Keratinocyte (primary cell): ENCODE measurements around the gene TMEM225B. TPM values are rescaled to one million over a fixed set of nuclear protein-coding genes. Genes with fewer than 3 reads are reported as not detected.

Experiments used
- DNase-seq: peaks from one replicate; pipeline ENCODE4 v3.0.0-alpha.2; 2011; ENCODE audit warnings: low read depth, missing footprints, low spot score
- FAIRE-seq: peaks from 2 replicates; lab custom pipeline; 2011; peaks lifted over from hg19 to GRCh38; lab: Jason Lieb, UNC
- H2AFZ ChIP-seq: 2 replicates; pipeline ENCODE4 v1.6.0; 2012; ENCODE audit warnings: low read length, control low read depth, inconsistent platforms; ENCODE audit not compliant: control insufficient read depth
- H3K27ac ChIP-seq: 2 replicates; pipeline ENCODE4 v1.5.1; 2011; ENCODE audit warnings: low read length; ENCODE audit not compliant: control insufficient read depth, insufficient read depth
- H3K27me3 ChIP-seq: 3 replicates; pipeline ENCODE4 v1.6.0; 2011; ENCODE audit warnings: low read length; ENCODE audit not compliant: control insufficient read depth, insufficient read depth; ENCODE audit errors: extremely low read depth
- H3K36me3 ChIP-seq, 2 experiments: 2 replicates in 1 of 2; 3 replicates in 1 of 2; pipeline ENCODE4 v1.5.1; 2011; ENCODE audit warnings: low read length in 2 of 2, mild to moderate bottlenecking in 1 of 2; ENCODE audit not compliant: control insufficient read depth in 2 of 2, insufficient read depth in 2 of 2; ENCODE audit errors: extremely low read depth in 1 of 2
- H3K4me1 ChIP-seq: 3 replicates; pipeline ENCODE4 v1.5.1; 2011; ENCODE audit warnings: low read length; ENCODE audit not compliant: control insufficient read depth, insufficient read depth; ENCODE audit errors: extremely low read depth
- H3K4me2 ChIP-seq: 3 replicates; pipeline ENCODE4 v1.6.0; 2011; ENCODE audit warnings: low read depth, low read length; ENCODE audit not compliant: control insufficient read depth, insufficient read depth; ENCODE audit errors: extremely low read depth
- H3K4me3 ChIP-seq, 3 experiments: fragments of 200-600 bp in 1 of 3; sonication (generic) in 1 of 3; 2 replicates in 2 of 3; 3 replicates in 1 of 3; pipeline ENCODE4 v1.5.1; 2011 to 2016; ENCODE audit warnings: low read length in 3 of 3, mild to moderate bottlenecking in 3 of 3, control low read depth in 2 of 3, inconsistent platforms in 1 of 3, low read depth in 1 of 3, mixed read lengths in 1 of 3, mixed run types in 1 of 3, moderate library complexity in 1 of 3; ENCODE audit not compliant: control insufficient read depth in 2 of 3, insufficient read depth in 2 of 3; ENCODE audit errors: extremely low read depth in 1 of 3
- H3K79me2 ChIP-seq: 2 replicates; pipeline ENCODE4 v1.6.0; 2012; ENCODE audit warnings: low read length; ENCODE audit not compliant: control insufficient read depth, insufficient read depth
- H3K9ac ChIP-seq: 3 replicates; pipeline ENCODE4 v1.6.0; 2011; ENCODE audit warnings: low read length; ENCODE audit not compliant: control insufficient read depth, insufficient read depth; ENCODE audit errors: extremely low read depth
- H3K9me1 ChIP-seq: 3 replicates; pipeline ENCODE4 v1.6.0; 2011; ENCODE audit warnings: low read length; ENCODE audit not compliant: control insufficient read depth, insufficient read depth; ENCODE audit errors: extremely low read depth
- H3K9me3 ChIP-seq: 2 replicates; pipeline ENCODE4 v1.5.1; 2012; ENCODE audit warnings: low read depth, low read length; ENCODE audit not compliant: control insufficient read depth
- H4K20me1 ChIP-seq: 3 replicates; pipeline ENCODE4 v1.6.0; 2011; ENCODE audit warnings: low read length; ENCODE audit not compliant: control insufficient read depth, insufficient read depth; ENCODE audit errors: extremely low read depth
- CTCF ChIP-seq, 3 experiments: IDR thresholded peaks in 1 of 3; conservative IDR thresholded peaks in 1 of 3; optimal IDR thresholded peaks in 1 of 3; 2 replicates in 2 of 3; 3 replicates in 1 of 3; pipeline versions ENCODE3 to v1.5.1; 2011; ENCODE audit warnings: low read length in 3 of 3, mild to moderate bottlenecking in 3 of 3, moderate library complexity in 2 of 3, control low read depth in 1 of 3, inconsistent platforms in 1 of 3; ENCODE audit not compliant: insufficient read depth in 2 of 3; ENCODE audit errors: extremely low read depth in 1 of 3
- EZH2 ChIP-seq: IDR thresholded peaks from one replicate; pipeline ENCODE4 v1.6.1; 2012; ENCODE audit warnings: inconsistent platforms, mild to moderate bottlenecking, low read length, moderate library complexity
- dilution Hi-C: fragments of 300-500 bp; cut with MboI; formaldehyde crosslinking; loops from one replicate; pipeline ENCODE4 v1.7.0; 2020; ENCODE audit warnings: low sequenced_read_pairs; ENCODE audit not compliant: extremely low pct_ligation_motif_present
- polyA plus RNA-seq, 5 experiments: library from polyadenylated mRNA; depleted of rRNA in 3 of 5; stranded (reverse) in 3 of 5; stranded (forward) in 1 of 5; unstranded in 1 of 5; fragments of >200 nt; gene quantifications; 1 replicate in 1 of 5; 2 replicates in 3 of 5; 3 replicates in 1 of 5; pipeline versions ENCODE4 v1.2.1 to v1.2.3, GENCODE V29; 2011 to 2012; ENCODE audit warnings: missing spikeins in 2 of 5, low read depth in 1 of 5, low replicate concordance in 1 of 5

TMEM225B gene
- polyA plus RNA-seq, 1 donor (not counting 4 experiments of a cell fraction or from before 2014, with no cell fraction given): 0.18 TPM

GRCh38 chr7:99644431-99644830 lies 46.4 kb downstream of the TMEM225B start:
- no peak for TF ChIP-seq CTCF (optimal IDR thresholded peaks at IDR 0.05 in 1 of 3, IDR thresholded peaks at IDR 0.05 in 1 of 3, conservative IDR thresholded peaks at IDR 0.05 in 1 of 3; ENCODE audit: extremely low read depth in 1 of 3, insufficient read depth in 2 of 3, low read length in 3 of 3)
- TF ChIP-seq EZH2: no peak
- no peak overlapping the region for H3K27ac ChIP-seq
- dilution Hi-C loops: no loop called here
- no peaks in the 10 kb centered on the region for H3K27me3 ChIP-seq
- no peak overlapping the region for H2AFZ ChIP-seq
- H3K79me2 ChIP-seq: no peaks in the 10 kb centered on the region
- H3K4me3 ChIP-seq: no peak overlapping the region
- no peak for FAIRE-seq
- no peaks in the 10 kb centered on the region for H3K9me3 ChIP-seq
- peaks cover 1 to 3% of the 10 kb centered on the region in 2 experiments for H3K36me3 ChIP-seq
- H3K4me2 ChIP-seq: no peak overlapping the region
- H3K4me1 ChIP-seq: no peaks in the 10 kb centered on the region
- no peak overlapping the region for H3K9ac ChIP-seq
- no peaks in the 10 kb centered on the region for H4K20me1 ChIP-seq
- no peak for DNase-seq
- no peaks in the 10 kb centered on the region for H3K9me1 ChIP-seq

DNA sequence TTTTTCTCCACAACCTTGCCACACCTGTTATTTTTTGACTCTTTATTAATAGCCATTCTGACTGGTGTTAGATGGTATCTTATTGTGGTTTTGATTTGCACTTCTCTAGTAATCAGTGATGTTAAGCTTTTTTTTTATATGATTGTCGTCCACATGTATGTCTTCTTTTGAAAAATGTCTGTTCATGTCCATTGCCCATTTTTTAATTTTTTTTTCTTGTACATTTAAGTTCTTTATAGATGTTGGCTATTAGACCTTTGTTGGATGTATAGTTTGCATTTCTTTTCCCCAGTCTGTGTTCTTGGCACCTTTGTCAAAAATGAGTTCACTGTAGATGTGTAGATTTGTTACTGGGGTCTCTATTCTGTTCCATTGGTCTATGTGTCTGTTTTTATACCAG lies 47.5 kb downstream of the TMEM225B start:
- Histone ChIP-seq H3K27ac (no peak overlapping the region), H3K27me3 (no peaks in the 10 kb centered on the region), H3K79me2 (no peaks in the 10 kb centered on the region), H3K36me3 (peaks cover 1 to 3% of the 10 kb centered on the region in 2 experiments), H4K20me1 (no peaks in the 10 kb centered on the region), H3K4me2 (no peak overlapping the region), H2AFZ (no peak overlapping the region), H3K9me3 (no peaks in the 10 kb centered on the region), H3K9ac (no peak overlapping the region), H3K4me1 (no peaks in the 10 kb centered on the region), H3K4me3 (no peak overlapping the region), H3K9me1 (no peaks in the 10 kb centered on the region)
- no peak for TF ChIP-seq EZH2
- TF ChIP-seq CTCF (optimal IDR thresholded peaks at IDR 0.05 in 1 of 3, IDR thresholded peaks at IDR 0.05 in 1 of 3, conservative IDR thresholded peaks at IDR 0.05 in 1 of 3; ENCODE audit: extremely low read depth in 1 of 3, insufficient read depth in 2 of 3, low read length in 3 of 3): no peak
- FAIRE-seq (no peak), DNase-seq (no peak)
- dilution Hi-C loops: no loop called here
